K562 (cell line): ENCODE results near the gene RNPEPL1. TPM values are rescaled to one million over a fixed set of nuclear protein-coding genes. Genes with fewer than 3 reads are reported as not detected.

Source experiments
- ERF ChIP-seq: fragments of 450-650 bp; formaldehyde crosslinking; IDR thresholded peaks from 2 replicates; pipeline ENCODE4 v1.4.0; 2020; ENCODE audit warnings: mild to moderate bottlenecking, mixed read lengths
- ESRRB ChIP-seq: fragments of 250-450 bp; sonication (Bioruptor Pico); IDR thresholded peaks from 2 replicates; pipeline ENCODE4 v1.5.0; 2020; ENCODE audit warnings: mild to moderate bottlenecking, moderate library complexity, borderline replicate concordance
- HNRNPLL ChIP-seq: fragments of 200-400 bp; formaldehyde crosslinking; IDR thresholded peaks from 2 replicates; pipeline ENCODE4 v1.6.1; 2017; ENCODE audit warnings: low read length, low read depth, mild to moderate bottlenecking; ENCODE audit not compliant: poor library complexity, severe bottlenecking
- ID3 ChIP-seq, 2 experiments: fragments of 250-450 bp in 1 of 2; fragments of 450-650 bp in 1 of 2; sonication (Bioruptor Pico) in 1 of 2; IDR thresholded peaks; 2 replicates each; pipeline versions ENCODE4 v1.6.1 to v1.8.0; 2016 to 2021; ENCODE audit warnings: mild to moderate bottlenecking in 2 of 2, moderate library complexity in 2 of 2, missing compliant biosample characterization in 1 of 2, missing genetic modification characterization in 1 of 2
- KDM5B ChIP-seq: fragments of 200-600 bp; sonication (generic); IDR thresholded peaks from 2 replicates; pipeline ENCODE4 v1.6.1; 2012; ENCODE audit warnings: low read depth, mild to moderate bottlenecking, moderate library complexity, low read length, control low read depth, inconsistent platforms; ENCODE audit not compliant: insufficient replicate concordance
- NBN ChIP-seq: fragments of 450-650 bp; IDR thresholded peaks from 2 replicates; pipeline ENCODE4 v1.6.1; 2016; ENCODE audit warnings: low read depth, mild to moderate bottlenecking
- POLR2AphosphoS5 ChIP-seq: IDR thresholded peaks from 2 replicates; pipeline ENCODE4 v1.6.1; 2011; ENCODE audit warnings: mild to moderate bottlenecking, low read depth, low read length, moderate library complexity; ENCODE audit not compliant: control insufficient read depth, insufficient read depth
- U2AF1 ChIP-seq: fragments of 200-400 bp; formaldehyde crosslinking; optimal IDR thresholded peaks from 2 replicates; pipeline ENCODE3; 2017; ENCODE audit warnings: mild to moderate bottlenecking, low read depth, low read length, moderate library complexity
- ZBTB9 ChIP-seq: fragments of 450-650 bp; formaldehyde crosslinking; IDR thresholded peaks from 2 replicates; pipeline ENCODE4 v1.4.0; 2020; ENCODE audit warnings: mild to moderate bottlenecking, moderate library complexity
- ZFX ChIP-seq: sonication (generic); formaldehyde crosslinking; IDR thresholded peaks from 2 replicates; pipeline ENCODE4 v1.8.0; 2022; ENCODE audit warnings: mild to moderate bottlenecking, missing genetic modification reagents, moderate library complexity
- ZNF589 ChIP-seq: fragments of 200-800 bp; sonication (Bioruptor generic); IDR thresholded peaks from 2 replicates; pipeline ENCODE4 v1.6.1; 2016; ENCODE audit warnings: low read depth, missing genetic modification characterization, missing compliant biosample characterization
- polyA plus RNA-seq, 8 experiments: library from polyadenylated mRNA; depleted of rRNA in 4 of 8; stranded (reverse) in 5 of 8; unstranded in 3 of 8; fragments of >200 nt; fragmentation: Nextera tagmentation in 2 of 8; fragmentation: Illumina TruSeq in 1 of 8; extraction: Ambion mirVana in 2 of 8; extraction: Trizol in 1 of 8; gene quantifications; 2 replicates each; pipeline versions ENCODE4 v1.2.1 to v1.2.3, GENCODE V29; 2011 to 2014; ENCODE audit warnings: inconsistent platforms in 1 of 8, missing spikeins in 1 of 8
- total RNA-seq, 7 experiments: library from RNA; depleted of rRNA in 6 of 7; stranded (reverse); fragments of >200 nt in 6 of 7; fragmentation: Illumina TruSeq in 2 of 7; extraction: Trizol in 2 of 7; gene quantifications; 2 replicates each; pipeline versions ENCODE4 v1.2.1 to v1.2.3, GENCODE V29; 2011 to 2021; ENCODE audit warnings: low replicate concordance in 1 of 7

RNPEPL1 gene
- total and polyA plus RNA-seq, 9 of the 15 experiments (the other 6 are each of a cell fraction or from before 2014, with no cell fraction given) = 0.07 to 38.7 (median 5.6) TPM

- TF ChIP-seq POLR2AphosphoS5 = no peak; the same call in 1 of the 2 replicates
- TF ChIP-seq ZFX (CRISPR knock-in tag) = peak; percentile 92
- TF ChIP-seq ID3 (CRISPR knock-in tag; IDR thresholded peaks at IDR 0.05) = no peak
- peak; percentile 71 for TF ChIP-seq ID3 (tag; IDR thresholded peaks at IDR 0.05)
- TF ChIP-seq ESRRB (CRISPR knock-in tag) = no peak
- peak; percentile 37; the same call in 1 of the 2 replicates for TF ChIP-seq ERF
- peak; percentile 14; the same call in 1 of the 2 replicates for TF ChIP-seq ZBTB9 (CRISPR knock-in tag)
- no peak for TF ChIP-seq NBN
- peak; percentile 32 for TF ChIP-seq U2AF1
- TF ChIP-seq KDM5B = peak; percentile 82
- TF ChIP-seq ZNF589 (CRISPR knock-in tag) = peak; percentile 71
- TF ChIP-seq HNRNPLL = no peak
These were observed 7.6 kb upstream of the RNPEPL1 start (continued) for GRCh38 chr2:240560480-240561324.
